AG10803 (cell line): Measurements from ENCODE around the gene ITGA5.

Experiments used
- DNase-seq: peaks from one replicate; pipeline ENCODE4 v3.0.0; 2010; ENCODE audit warnings: low read depth
- H3K4me3 ChIP-seq: 2 replicates; pipeline ENCODE4 v1.5.1; 2011; ENCODE audit warnings: mild to moderate bottlenecking, low read length, control low read depth
- TF ChIP-seq, protein P1 (sequence below): conservative IDR thresholded peaks from 2 replicates; pipeline ENCODE4 v1.5.1; 2011; ENCODE audit warnings: mild to moderate bottlenecking, low read length, control low read depth, inconsistent platforms

Gene ITGA5

DNA sequence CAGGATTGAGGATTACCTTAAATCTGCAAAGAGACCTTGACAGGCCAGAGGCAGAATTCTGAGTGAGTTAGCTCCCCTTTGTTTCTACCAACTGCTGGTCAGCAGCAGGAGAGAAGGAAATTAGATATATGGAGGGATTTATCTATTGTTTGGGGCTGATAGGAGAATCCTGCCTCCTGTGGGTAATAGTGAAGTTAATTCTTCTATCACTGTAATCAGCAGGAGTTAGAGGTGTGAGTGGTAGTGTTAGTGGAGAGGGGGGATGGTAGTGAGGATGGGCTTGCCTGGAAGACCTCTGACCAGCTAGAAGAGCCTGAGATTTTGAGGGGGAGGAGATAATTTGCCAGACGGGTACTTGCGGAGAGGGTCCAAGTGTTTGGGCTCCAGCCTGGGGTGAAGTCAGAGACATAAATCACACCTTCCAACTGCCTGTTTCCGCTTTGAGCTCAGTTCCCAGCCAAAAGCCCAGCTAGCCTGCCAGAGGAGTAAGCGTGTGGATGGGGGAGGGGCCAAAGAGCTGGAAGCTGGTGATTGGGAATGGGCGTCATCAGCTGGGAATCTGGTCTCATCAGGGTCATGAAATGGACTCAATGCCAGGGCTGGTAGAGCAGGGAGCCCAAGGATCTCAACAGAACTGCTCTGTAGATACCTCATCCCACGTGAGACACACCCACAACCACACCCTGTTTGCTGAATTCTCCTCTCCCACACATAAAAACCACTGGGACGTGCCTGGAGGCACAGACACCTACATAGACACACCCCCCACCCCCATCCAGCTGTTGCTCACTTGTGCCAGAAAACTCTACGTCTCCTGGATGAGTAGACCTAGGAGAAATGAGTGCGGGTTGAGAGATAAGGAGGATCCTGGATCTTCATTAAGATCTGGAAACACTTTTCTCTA is 13.1 kb upstream of the ITGA5 start:
- no peak overlapping the region for H3K4me3 ChIP-seq
- TF ChIP-seq, protein P1, sequence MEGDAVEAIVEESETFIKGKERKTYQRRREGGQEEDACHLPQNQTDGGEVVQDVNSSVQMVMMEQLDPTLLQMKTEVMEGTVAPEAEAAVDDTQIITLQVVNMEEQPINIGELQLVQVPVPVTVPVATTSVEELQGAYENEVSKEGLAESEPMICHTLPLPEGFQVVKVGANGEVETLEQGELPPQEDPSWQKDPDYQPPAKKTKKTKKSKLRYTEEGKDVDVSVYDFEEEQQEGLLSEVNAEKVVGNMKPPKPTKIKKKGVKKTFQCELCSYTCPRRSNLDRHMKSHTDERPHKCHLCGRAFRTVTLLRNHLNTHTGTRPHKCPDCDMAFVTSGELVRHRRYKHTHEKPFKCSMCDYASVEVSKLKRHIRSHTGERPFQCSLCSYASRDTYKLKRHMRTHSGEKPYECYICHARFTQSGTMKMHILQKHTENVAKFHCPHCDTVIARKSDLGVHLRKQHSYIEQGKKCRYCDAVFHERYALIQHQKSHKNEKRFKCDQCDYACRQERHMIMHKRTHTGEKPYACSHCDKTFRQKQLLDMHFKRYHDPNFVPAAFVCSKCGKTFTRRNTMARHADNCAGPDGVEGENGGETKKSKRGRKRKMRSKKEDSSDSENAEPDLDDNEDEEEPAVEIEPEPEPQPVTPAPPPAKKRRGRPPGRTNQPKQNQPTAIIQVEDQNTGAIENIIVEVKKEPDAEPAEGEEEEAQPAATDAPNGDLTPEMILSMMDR, result no peak; the same call in 1 of the 2 replicates
- DNase-seq, result peak; percentile 86

DNA sequence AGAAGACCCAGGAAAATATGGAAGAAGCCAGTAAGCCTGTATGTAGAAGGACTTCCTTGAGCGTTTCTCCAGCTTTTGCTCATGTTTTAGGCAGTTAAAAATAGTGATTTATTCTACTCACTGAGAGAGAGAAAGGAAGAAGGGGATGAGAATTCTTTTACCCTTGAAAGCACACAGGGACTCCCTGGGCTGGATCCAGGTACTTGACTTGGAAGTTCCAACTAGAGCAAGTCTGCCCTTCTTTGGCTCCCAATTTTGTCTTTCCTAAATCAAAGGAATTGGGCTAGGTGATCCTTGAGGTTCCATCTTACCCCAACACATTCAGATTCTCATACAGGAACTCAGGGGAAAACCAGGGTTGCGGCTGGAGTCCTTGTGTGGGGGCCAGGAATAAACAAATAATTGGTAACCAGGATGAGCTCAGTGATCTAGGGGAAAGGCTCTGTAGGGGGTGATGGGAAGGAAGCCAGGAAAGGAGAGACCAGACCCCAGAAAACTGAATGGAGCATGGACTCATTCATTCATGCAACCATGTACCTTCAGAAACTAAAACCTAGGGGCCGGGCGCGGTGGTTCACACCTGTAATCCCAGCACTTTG is 11.5 kb upstream of the ITGA5 start:
- no peak overlapping the region for H3K4me3 ChIP-seq
- TF ChIP-seq, protein P1, result no peak
- no peak for DNase-seq

DNA sequence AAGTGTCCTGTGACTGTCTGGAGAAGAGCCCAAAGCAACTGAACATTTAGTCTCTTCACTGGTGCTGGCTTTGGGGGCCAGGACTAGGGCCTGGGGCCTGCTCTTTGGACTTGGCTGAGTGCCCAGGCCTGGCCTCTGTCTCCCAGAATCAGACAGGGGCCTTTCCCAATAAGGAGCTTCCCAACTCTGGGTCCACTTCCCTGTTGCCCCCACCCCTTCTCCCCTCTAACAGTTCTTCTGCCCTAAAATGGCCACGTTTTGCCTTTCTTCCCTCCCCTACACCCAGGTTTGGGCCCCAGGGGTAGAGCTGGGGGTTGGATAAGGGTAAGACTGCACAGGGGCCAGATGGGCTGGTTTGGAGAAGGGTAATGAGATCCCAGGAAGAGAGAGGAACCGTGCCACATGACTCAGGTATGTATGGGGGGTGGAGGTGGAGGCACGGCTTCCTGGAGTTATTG is 10.0 kb upstream of the ITGA5 start:
- TF ChIP-seq, protein P1, result no peak
- H3K4me3 ChIP-seq, result no peak overlapping the region
- DNase-seq, result no peak

DNA sequence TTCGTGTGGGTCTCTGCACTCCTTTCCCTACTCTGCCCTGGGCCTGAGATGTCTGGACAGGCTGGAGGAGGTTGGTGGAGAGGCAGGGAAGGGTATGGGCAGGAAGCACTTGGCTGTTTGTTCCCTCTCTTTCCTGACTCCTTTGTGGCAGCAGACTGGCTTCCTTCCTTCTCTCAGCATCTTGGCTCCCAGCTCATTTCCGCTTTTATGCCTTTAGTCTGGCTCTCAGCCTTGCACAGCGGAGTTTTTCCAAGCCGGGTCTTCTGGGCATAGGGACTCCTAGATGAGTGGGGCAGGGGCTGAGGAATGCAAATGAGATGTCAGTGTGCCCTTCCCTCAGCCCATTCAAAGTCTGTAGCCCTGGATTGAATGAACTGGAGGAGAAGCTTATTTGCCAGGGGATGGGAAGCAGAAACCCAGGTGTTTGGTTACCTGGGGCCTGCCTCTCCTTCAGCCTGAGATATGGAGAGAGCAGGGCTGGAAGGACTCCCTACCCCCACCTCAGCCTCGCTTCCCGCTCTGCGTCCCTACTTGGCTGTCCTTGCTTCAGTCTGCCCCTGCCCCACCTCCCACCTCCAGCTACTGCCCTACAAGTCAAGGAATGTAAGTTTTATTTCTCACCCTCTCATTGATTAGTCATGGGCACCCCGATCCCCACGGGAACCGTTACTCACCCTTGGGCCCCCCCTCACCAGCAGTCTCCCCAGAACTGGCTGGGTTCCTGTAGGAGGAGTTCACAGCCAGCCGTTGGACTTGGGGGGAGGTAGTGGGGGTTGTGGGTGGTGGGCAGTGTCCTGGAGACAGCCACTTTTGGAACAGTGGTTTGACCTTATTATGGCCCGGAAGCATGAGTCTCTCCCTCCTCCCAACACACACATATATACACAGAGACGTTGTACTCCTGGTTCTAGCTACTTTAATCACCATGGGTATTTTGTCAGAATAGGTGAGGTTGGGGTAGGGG is 9.3 kb upstream of the ITGA5 start:
- TF ChIP-seq, protein P1, result no peak
- H3K4me3 ChIP-seq, result no peak overlapping the region
- DNase-seq, result peak; percentile 84

DNA sequence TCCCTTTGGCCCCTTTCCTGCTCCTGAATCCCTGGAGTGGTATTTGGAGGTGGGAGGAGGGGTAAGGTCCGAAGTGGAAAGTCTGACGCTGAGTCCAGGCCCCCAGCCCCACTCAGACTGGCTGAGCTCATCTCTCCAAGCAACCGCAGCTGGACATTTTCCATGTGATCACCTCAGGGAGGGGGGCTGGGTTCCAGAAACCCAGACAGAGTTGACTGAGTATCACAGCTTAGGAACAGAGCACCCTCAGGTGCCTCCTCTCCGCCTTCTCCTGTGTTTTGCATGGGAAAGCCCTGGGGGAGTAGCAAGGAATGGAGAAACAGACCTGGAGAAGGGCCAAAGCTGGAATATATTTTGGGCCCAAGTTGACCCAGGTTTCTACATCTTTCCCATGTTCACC is 8.0 kb upstream of the ITGA5 start:
- H3K4me3 ChIP-seq, result no peak overlapping the region
- TF ChIP-seq, protein P1, result no peak
- no peak for DNase-seq

DNA sequence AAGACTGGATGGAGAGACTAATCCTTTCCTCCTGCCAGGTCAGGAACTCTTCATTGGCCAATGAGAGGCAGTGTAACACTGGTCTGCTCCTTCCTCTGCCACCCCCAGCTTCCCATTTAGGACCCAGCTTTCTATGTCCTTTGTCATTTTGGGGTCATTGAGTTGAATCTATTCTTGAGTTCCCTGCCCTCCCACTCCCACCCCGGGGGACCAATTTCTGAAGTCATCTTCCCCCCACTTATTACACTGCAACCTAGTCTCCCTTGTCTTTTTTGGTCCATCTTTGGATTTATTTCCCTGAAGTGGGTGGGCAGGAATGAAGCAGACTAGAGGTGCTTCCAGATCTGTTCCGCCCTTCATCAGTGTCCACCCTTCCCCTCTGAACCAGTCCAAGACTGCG is 7.6 kb upstream of the ITGA5 start:
- DNase-seq, result no peak
- TF ChIP-seq, protein P1, result no peak
- no peak overlapping the region for H3K4me3 ChIP-seq
